Measurements from ENCODE around the gene KAZN. TPM values are rescaled to one million over a fixed set of nuclear protein-coding genes. Genes with fewer than 3 reads are reported as not detected.

Gene KAZN
- total RNA-seq, 1 donor from 2014 or later = 33.9 TPM

DNA sequence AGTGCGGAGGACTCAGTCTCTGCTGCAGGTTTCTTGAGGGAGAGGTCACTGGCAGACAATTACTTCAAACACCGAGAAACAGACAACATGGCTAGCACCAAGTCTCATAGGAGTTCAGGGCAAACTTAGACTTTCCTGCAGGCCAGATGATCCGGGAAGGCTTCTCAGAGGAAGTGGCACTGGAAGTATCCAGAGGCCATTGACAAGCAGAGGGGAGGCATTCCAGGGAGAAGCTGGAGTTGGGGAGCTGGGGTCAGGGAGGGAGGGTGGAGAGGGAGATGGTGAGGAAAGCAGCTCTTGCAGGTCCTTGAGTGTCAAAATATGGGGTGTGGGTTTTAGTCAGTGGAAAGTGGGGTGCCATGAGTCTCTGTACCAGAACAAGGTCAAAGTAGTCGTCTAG lies 147.9 kb downstream of the KAZN start:
- no peak for ATAC-seq

DNA sequence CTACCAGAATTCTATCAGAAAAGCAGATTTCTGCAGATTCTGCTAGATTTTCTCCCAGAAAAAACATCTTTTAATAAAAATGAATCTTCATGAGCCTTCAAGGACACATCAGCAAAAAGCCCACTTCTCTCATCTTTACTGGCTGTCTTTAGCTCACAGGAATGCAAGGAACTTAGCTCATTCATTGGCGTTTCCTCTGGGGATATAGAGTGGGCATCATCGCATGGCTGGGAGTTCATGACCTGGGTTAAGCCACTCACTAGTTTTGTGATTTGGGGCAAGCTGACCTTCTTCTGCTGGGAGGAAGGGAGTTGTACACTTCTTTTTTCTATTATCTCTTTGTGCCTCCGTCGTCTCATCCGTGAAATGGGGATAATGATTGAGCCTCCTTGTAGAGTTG lies 149.7 kb downstream of the KAZN start:
- ATAC-seq = no peak

DNA sequence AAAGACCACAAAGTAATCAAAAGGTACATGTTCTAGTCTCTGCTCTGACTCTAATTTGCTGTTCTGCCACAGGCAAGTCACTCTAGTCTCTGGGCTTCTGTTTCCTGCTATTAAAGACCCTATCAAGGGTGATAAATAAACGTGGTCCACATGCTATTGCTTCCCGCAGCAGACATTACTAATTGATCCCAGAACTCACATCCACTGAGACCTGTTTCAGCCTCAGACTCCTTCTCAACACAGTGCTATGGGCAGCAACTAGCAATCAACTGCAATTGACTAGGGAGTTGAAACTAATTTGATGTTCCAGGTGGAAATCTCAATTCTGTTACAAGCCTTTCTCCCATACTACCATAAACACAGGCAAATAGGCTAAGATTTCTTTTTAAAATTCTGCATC lies 150.5 kb downstream of the KAZN start:
- no peak for ATAC-seq

DNA sequence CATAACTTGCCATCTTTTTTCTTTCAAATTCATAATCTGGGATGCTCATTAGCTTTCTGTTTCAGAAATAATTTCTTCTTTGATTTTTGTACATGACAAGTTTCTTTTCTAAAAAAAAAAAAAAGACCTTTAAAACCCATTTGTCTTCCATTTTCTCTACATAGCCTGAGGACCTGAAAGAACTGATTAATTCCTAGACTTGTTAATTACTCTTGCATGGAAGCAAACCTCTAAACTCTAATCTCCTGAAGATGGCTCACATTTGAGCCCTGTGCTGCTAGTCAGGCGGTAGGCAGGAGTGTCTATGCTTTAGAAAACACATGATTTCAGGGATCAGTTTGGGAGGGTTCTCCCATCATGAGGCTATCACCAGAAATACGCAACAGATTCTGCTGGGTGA lies 152.0 kb downstream of the KAZN start:
- ATAC-seq = no peak

DNA sequence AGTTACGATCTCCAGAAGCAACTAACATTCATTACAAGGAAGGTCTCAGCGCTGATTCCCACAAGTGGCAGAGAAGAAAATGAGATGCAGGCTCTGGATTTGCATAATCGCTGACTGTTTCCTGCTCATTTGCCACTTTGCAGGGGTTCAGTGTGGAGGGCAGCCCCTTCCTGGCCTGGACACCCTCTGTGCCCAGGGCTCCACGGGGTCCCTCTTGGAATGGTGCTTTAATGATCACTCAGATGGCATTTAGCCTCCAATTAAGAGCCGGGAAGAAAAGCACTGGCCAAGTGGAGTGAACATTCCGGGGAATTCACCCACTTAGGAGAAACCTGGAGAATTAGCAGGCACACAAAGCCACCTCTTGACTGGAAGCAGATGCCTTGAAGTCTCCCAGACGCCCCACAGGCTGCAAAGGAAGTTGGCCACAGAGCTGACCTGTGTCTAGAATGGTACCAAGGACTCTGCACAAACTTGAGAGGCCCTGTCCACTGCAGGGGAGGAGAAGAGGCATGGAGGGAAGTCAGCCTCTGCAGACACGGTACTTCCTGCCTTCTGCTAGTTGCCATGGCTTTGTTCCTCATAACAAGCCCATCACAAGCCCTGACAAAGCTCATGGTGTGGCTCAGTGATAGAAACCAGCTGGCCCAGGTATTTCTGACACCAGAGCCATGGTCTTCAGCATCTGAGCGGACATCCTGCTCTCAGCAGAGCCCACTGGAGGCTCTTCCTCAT lies 157.2 kb downstream of the KAZN start:
- ATAC-seq = peak; percentile 49

DNA sequence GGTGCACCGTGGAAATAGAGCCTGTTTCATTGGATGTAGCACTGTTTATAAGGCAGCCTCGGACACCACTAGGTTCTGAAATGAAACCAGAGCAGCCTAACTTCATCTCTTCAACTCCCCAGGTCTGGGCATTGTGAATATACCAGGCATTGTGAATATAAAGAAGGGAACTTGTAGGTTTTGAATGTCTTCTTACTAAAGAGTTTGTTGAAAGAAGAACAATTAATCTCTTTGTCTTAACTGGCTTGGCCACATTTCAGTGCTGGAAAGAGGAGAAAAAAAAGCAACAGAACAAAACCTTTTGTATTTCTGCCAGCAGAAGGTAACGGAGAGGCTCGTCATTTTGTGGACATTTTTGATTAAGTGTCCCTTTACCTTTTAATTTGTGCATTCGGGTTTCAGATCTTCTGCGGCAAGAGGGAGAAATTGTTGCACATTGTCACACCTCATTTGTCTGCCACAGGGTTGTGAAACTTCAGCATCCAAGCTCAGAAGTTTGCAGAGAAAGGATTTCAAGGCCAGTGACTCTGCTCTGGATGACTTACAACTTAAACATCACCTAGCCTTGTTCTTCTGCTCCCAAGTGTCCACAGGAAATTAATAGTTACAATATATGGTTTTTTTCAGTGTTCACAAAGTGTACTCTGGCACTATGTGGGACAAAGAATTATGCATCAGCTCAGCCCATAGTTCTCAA lies 158.3 kb downstream of the KAZN start:
- peak; percentile 31 for ATAC-seq

DNA sequence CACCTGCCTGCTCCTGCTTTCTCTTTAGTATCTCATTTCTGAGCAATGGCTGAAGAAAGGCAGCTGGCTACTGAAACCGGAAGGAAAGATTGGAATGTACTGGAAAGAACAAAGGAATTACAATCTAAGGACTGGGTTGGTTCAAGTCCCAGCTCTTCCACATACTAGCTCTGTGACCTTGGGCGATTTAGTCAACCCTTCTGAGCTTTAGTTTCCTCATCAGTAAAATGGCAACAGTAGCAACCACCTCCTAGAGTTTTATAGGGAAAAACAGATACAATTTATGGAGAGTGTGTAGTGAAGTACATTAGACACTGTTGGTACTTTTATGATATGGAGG lies 158.8 kb downstream of the KAZN start:
- ATAC-seq = peak; percentile 21

DNA sequence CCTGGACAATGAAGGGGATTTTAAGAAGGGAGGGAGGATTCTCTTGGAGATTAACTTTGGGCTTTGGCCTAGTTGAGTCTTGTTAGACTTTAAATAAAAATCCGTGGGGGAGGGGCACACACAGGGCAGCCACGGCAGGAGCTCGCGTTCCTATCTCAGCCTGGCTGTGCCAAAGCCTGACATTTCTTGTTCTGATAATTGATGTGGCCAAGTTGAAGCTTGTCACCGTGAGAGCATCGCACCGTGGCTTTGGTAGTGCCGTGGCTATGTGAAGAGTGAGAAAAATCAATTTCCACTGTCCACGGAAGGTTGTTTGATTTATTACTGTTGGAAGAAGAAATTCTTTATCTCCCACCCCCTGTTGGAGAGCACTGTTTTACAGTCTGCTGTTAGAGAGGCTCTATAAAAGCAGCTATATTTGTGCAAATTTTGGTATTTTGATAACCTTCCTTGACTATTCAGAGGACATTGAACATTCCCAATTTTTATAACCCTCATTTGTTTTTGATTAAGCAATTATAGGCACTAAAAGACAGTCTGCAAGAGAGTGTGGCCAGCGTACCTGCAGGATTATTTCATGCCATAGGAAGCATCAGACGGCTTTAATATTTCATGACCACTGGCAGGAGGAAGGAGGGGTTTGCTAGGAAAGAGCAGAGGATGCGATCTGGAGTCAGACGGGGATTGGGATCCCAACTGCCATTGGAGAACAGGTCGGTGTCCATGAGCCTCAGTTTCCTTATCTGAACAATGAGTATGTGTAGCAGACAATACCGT lies 160.7 kb downstream of the KAZN start:
- peak; percentile 60 for ATAC-seq

DNA sequence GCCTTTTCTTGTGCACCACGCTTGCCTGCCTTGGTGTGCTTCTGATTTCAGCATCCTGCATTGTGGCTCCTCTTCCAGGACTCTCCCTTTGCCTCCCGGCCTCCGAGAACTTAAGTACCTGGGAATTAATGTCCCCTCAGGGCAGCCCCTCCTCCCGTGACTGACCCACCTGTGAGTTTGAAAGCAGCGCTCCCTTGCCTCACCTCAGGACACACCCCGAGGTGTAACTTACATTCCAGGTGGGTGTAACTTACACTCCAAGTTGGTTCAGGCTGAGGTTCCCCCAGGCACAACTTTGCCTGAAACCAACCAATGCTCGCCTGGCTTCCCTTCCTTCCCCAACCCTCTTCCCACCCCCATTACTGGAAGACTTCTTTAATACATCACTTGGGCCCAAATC lies 161.4 kb downstream of the KAZN start:
- ATAC-seq = peak; percentile 71

DNA sequence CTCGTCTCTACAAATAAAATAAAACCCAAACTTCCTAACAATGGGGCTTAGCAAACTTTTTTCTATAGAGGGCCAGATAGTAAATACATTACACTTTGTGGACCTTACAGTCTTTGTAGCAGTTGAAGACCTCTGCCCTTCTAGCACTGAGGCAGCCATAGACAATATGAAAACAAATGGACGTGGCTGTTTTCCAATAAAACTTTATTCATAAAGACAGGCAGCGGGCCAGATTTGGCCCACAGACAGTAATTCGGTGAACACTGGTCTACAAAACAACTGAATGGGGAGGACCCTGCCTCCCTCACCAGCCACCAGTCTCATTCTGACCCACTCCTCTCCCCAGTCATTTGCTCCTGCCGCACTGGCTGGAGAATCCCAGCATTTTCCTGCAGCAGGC lies 162.3 kb downstream of the KAZN start:
- no peak for ATAC-seq

DNA sequence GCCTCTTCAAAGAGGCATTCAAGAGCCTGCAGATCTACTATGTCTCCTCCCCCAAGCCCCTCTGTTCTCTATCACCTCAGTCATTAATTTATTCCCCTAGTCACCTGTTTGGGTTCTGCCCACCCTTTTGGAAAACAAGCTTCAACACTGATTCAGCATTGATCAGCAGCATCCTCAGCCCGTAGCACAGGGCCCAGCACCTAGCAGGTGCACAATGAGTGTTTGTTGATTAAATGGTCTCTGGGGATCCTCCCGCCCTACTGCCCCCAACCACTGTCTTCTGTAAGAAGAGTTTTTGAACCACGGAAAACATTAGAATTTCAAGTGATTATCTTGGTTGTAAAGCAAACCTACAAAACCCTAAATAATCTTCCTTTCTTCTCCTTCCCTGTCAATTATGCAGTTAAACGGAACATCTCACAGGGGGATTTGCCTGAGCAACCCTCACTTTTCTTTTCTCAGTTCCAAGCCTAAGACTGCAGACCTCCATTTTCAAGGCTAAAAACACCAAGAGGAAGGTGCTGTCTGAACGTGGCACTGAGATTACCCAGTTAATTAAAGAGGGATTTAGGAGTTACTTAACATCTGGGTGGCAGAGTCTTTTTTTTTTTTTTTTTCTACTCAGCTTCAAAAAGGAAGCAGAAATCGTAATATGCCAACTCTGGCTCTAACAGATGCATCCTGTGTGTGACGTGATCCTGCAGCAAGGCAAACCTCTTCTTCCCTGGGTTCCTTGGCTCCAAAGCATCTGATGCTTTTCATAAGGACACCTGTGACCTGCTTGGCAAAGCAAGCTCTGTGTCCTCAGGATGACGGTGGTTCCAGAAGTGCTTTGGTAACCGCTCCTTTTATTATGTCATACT lies 163.0 kb downstream of the KAZN start:
- ATAC-seq = no peak

DNA sequence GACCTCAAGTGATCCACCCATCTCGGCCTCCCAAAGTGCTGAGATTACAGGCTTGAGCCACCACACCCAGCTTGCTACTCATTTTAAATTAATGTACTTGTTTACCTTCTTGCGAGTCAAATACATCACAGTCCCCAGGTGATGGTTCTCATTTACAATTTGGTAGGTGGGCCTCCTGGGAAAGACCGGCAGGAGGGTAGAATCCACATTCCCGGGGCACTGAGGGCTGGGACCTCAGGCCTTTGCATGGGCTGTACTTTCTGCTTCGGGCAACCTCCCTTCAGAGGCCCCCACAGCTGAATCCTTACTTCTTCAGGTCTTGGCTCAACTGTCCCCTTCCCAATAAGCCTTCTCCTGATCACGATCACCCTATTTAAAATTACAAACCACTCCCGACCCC lies 165.5 kb downstream of the KAZN start:
- ATAC-seq = no peak

DNA sequence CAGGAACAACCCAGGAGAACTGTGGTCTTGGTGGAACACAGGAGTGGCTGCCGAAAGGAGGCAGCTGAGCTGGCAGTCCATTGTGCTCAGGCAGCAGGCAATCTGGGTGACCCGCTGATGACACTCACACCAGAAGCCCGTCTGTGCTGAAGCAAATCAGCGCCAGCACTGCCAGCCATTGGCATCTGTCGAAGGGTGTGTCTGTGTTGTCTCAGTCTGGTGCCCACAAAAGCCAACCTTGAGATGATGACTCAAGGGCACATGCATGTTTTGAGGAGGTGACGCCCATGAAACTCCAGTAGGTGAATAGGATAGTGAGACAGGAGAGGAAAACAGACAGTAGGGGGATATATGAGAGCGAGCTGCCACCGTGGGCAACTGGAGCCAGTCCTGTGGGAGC lies 167.3 kb downstream of the KAZN start:
- peak; percentile 98 for ATAC-seq

DNA sequence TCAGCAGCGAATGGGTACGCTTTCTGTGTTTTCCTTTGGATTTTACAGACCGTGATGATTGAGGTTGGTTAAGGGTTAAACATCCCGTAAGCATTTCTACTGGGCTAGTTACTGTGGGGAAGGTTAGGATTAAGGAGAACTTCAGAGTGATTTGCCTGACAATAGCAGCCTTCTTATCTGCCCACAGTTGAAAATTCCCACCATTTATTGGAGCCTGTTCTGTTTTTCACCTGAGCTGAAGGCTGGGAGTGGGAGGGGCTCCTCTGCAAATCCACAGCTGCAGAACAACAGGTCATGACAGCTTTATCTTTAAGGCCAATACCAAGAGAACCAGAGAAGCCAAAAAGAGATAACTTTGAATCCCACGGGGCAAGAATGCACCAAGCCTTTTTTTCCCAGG lies 168.6 kb downstream of the KAZN start:
- no peak for ATAC-seq

DNA sequence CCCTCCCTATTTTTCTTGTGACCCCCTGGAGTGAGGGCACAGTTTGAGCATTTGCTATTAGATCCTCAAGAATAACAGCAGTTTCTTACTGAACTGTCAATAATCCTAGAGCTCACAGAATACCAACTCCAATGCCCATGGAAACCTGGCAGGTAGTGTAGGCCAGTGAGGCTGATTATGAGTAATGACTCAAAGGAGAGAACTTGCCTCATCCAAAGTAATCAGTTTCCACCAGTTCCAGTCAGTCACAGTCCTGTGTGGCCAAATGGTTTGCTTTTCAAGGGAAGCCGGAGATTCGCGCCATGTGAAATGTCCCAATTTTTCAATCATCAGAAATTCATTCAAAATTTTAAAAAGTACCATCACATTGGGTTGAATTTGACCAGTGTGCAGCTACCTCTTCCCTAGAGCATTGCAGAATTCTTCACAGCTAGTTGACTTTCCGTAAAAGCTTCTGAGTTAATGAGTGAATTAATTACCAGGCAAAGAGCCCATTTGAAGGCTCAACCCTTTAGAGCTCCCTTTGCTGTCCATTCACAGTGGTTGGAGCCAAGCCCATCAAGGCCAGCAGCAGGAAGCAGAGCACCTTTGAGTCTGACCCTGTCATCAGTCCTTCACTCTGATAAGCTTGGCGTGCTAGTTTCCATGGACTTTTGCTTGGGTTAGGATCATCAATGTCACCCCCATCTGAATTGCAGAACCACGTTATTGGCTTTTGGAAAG lies 170.3 kb downstream of the KAZN start:
- no peak for ATAC-seq

DNA sequence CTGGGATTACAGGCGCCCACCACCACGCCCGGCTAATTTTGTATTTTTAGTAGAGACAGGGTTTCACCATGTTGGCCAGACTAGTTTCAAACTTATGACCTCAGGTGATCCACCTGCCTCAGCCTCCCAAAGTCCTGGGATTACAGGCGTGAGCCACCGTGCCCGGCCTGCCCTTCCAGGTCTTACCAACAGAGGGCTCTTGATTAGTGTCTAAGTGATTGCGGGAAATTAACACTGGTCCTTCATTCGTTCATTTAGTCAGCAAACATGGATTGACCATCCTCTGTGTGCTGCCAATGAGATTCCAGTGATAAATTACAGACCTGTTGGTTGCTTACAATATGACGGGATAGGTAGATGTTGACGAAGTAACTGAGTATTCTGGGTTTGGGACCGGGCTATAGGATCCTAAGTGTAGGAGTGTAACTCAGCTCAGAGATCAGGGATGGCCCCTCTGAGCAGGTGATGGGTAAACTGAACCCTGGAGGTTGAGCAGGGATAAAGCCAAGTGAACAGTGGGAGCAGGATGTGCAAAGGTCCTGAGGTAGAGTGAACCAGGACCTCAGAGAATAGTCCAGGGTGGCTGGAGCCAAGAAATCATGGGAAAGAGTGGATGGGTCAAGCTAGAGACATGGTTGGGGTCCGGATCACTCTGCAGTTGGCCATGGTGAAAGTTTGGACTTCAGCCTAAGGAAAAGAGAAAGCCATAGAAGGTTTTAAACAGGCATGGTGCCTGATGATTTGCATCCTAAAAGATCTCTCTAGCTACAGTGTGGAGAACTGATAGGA lies 171.2 kb downstream of the KAZN start:
- no peak for ATAC-seq

DNA sequence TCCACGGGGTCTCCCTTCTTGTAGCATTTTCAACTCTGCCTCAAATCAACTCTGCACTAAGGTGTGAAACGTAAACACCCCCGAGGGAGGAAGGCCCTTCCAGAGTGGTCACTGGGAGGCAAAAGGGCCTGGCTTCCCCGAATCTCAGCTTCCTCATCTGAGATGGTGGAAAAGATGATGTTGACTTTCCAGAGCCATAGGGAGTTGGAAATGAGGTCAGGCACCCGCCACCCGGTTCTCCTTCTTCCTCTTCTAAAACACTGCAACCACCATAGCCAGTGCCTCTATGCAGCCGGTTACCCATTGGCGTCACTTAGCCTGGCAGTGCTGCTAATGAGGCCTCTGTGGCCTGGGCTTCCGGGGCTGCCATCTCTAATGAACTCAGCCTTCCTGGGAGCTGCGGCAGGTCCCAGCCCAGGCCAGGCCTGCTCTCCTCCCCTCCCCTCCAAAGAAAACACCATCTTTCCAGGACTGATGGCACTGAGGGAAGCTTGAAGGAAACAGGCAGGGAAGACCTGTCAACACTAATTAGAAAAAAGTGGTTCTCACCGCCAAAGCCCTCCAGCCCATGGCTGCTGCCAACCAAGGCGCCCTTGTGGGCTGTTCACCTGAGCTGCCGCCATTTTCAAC lies 175.0 kb downstream of the KAZN start:
- no peak for ATAC-seq

DNA sequence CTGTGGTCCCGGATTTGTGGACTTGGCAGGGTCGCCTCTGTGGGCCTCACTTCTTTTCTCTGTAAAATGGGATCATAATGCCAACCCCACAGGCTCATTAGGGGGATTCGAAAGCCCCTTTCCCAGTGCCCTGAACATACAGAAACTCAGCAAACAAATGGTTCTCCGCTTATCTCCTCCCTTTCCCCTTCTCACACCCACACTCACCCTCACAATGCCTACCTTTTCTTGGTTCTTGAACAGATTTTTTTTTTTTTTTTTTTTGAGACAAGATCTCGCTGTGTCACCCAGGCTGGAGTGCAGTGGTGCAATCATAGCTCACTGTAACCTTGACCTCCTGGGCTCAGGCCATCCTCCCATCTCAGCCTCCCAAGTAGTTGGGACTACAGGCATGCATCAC lies 175.7 kb downstream of the KAZN start:
- ATAC-seq = no peak

DNA sequence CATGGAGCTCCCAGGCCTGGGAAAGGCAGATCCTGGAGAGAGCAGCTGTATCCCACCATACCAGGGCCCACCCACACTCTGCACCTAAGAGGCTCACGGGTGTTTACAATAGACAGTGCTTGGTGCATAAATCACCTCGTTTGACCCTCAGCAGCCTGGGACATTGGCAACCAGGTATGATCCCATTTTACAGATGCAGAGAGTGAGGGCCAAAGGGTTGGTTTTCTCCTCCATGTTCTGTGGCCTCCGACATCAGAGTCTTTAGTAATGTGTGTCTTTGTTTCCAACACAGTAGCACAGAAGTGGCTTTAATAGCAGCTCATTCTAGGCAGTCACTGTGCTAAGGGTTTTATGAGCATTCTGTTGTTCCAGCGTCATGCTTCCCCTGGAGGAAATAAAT lies 176.5 kb downstream of the KAZN start:
- no peak for ATAC-seq

DNA sequence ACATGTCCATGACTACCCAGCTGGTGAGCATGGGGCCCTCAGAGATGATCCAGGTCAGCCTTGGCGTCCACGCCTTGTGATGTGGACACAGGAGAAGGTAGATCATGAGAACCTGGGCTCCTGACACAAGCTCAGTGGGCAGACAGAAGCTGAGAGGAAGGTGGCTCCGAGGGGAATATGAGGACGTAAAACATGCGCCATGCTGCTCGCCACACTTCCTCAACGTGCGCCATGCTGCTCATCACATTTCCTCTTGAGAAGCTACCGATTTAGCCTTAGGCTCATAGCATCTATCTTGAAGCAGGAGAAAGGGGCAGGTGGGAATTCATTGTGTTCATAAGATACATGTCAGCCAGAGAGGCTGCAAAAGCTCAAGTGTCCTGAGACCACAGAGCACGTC lies 176.9 kb downstream of the KAZN start:
- no peak for ATAC-seq
